ENCODE results near the gene DNM1L. TPM values are rescaled to one million over a fixed set of nuclear protein-coding genes. Genes with fewer than 3 reads are reported as not detected.
"Not testable (repeated sequence)": the region's sequence is repeated elsewhere in the genome, so short reads cannot be mapped to it uniquely, and the experiment has no call there.

DNM1L gene
- total and polyA plus RNA-seq, 8 donors = 44.1 to 128 (median 113) TPM

GRCh38 chr12:32708926-32709325, 29.8 kb downstream of the DNM1L start:
- intact Hi-C loops (cut with DNase I) = no loop called here
- Histone ChIP-seq H3K27ac (no peak overlapping the region), H3K4me1 (no peaks in the 10 kb centered on the region), H3K27me3 (no peaks in the 10 kb centered on the region), H3K36me3 (peaks cover 0 to 53% of the 10 kb centered on the region in 2 donors), H3K9me3 (no peaks in the 10 kb centered on the region), H3K4me3 (no peak overlapping the region)
- DNase-seq (no peak), ATAC-seq (no peak)
- TF ChIP-seq CTCF (IDR thresholded peaks at IDR 0.05) = no peak

- peaks cover 0 to 69% of the 10 kb centered on the region in 2 donors for H3K36me3 ChIP-seq
- no peak for DNase-seq
- intact Hi-C loops (cut with DNase I) = no loop called here
Measured at GRCh38 chr12:32714772-32715171, 35.7 kb downstream of the DNM1L start.

GRCh38 chr12:32718926-32719325, 39.8 kb downstream of the DNM1L start:
- Histone ChIP-seq H3K36me3 (peaks cover 0 to 72% of the 10 kb centered on the region in 2 donors), H3K27ac (no peak overlapping the region), H3K4me1 (no peaks in the 10 kb centered on the region), H3K9me3 (no peaks in the 10 kb centered on the region), H3K27me3 (no peaks in the 10 kb centered on the region), H3K4me3 (no peak overlapping the region)
- ATAC-seq (no peak), DNase-seq (no peak)
- intact Hi-C loops (cut with DNase I) = no loop called here
- TF ChIP-seq CTCF (IDR thresholded peaks at IDR 0.05) = no peak

More at GRCh38 chr12:32714772-32715171, 35.7 kb downstream of the DNM1L start:
- no peak overlapping the region for H3K27ac ChIP-seq
- no peak overlapping the region for H3K4me3 ChIP-seq
- no peaks in the 10 kb centered on the region for H3K9me3 ChIP-seq
- H3K27me3 ChIP-seq = no peaks in the 10 kb centered on the region
- ATAC-seq = no peak
- no peaks in the 10 kb centered on the region for H3K4me1 ChIP-seq
- TF ChIP-seq CTCF (IDR thresholded peaks at IDR 0.05) = no peak

GRCh38 chr12:32725308-32725707, 46.2 kb downstream of the DNM1L start:
- ATAC-seq, H3K4me3 ChIP-seq: not testable (repeated sequence)

GRCh38 chr12:32726286-32726685, 47.2 kb downstream of the DNM1L start:
- DNase-seq (no peak), ATAC-seq (no peak)
- no peaks in the 10 kb centered on the region for H3K4me1 ChIP-seq
- TF ChIP-seq CTCF (IDR thresholded peaks at IDR 0.05) = no peak
- H3K27ac ChIP-seq = no peak overlapping the region
- H3K9me3 ChIP-seq = no peaks in the 10 kb centered on the region
- intact Hi-C loops (cut with DNase I) = no loop called here
- H3K27me3 ChIP-seq = no peaks in the 10 kb centered on the region
- H3K36me3 ChIP-seq = peaks cover 0 to 90% of the 10 kb centered on the region in 2 donors
- no peak overlapping the region for H3K4me3 ChIP-seq

More at GRCh38 chr12:32725308-32725707, 46.2 kb downstream of the DNM1L start:
- intact Hi-C loops (cut with DNase I); H3K27ac ChIP-seq; DNase-seq; H3K4me1 ChIP-seq; H3K9me3 ChIP-seq; H3K27me3 ChIP-seq: not testable (repeated sequence)
- H3K36me3 ChIP-seq = peaks cover 0 to 88% of the 10 kb centered on the region in 2 donors

- TF ChIP-seq CTCF (IDR thresholded peaks at IDR 0.05) = no peak
- DNase-seq = no peak
- intact Hi-C loops (cut with DNase I) = no loop called here
- H3K27ac ChIP-seq = no peak overlapping the region
- ATAC-seq = no peak
- H3K36me3 ChIP-seq = peaks cover 0 to 90% of the 10 kb centered on the region in 2 donors
- H3K4me3 ChIP-seq = no peak overlapping the region
- H3K9me3 ChIP-seq = no peaks in the 10 kb centered on the region
- H3K27me3 ChIP-seq = no peaks in the 10 kb centered on the region
- no peaks in the 10 kb centered on the region for H3K4me1 ChIP-seq
Measured at GRCh38 chr12:32727237-32727636, 48.1 kb downstream of the DNM1L start.

All from left lung (tissue), 10 donors.